Activated CD4-positive, CD25-positive, alpha-beta regulatory T cell treated with anti-CD3 and anti-CD28 coated beads, Interleukin-2, amount 50 U/mL, for 72 hours (primary cell): ENCODE data around the gene RAB24.
"Not testable (repeated sequence)": the region's sequence is repeated elsewhere in the genome, so short reads cannot be mapped to it uniquely, and the experiment has no call there.

ENCODE experiments used
- DNase-seq: peaks from one replicate; pipeline ENCODE4 v3.0.0; 2021

The RAB24 gene

GRCh38 chr5:177290816-177291596 is 12.5 kb downstream of the RAB24 start:
- DNase-seq, result no peak

GRCh38 chr5:177288191-177288590 is 15.3 kb downstream of the RAB24 start:
- DNase-seq, result no peak

GRCh38 chr5:177276886-177277285 is 26.6 kb downstream of the RAB24 start:
- DNase-seq, result no peak

- no peak for DNase-seq
Measured at GRCh38 chr5:177275883-177276282, 27.6 kb downstream of the RAB24 start.

GRCh38 chr5:177271113-177271512 is 32.4 kb downstream of the RAB24 start:
- no peak for DNase-seq

- DNase-seq, result no peak
Measured at GRCh38 chr5:177270653-177271052, 32.9 kb downstream of the RAB24 start.

- DNase-seq, result no peak
Measured at GRCh38 chr5:177269976-177270375, 33.5 kb downstream of the RAB24 start.

- no peak for DNase-seq
Measured at GRCh38 chr5:177269232-177269895, 34.2 kb downstream of the RAB24 start.

GRCh38 chr5:177265395-177265794 is 38.1 kb downstream of the RAB24 start:
- DNase-seq, result no peak

GRCh38 chr5:177264178-177264577 is 39.3 kb downstream of the RAB24 start:
- no peak for DNase-seq

- DNase-seq, result no peak
Measured at GRCh38 chr5:177261510-177261909, 42.0 kb downstream of the RAB24 start.

- no peak for DNase-seq
Measured at GRCh38 chr5:177260961-177261360, 42.6 kb downstream of the RAB24 start.

- DNase-seq, result not testable (repeated sequence)
Measured at GRCh38 chr5:177258711-177259110, 44.8 kb downstream of the RAB24 start.

GRCh38 chr5:177256296-177256695 is 47.2 kb downstream of the RAB24 start:
- DNase-seq, result no peak

GRCh38 chr5:177253252-177253651 is 50.3 kb downstream of the RAB24 start:
- DNase-seq, result no peak
